ENCODE measurements around the gene GAS7.

GAS7 gene

GRCh38 chr17:10121971-10122707 is 76.3 kb downstream of the GAS7 start:
- no peak for ATAC-seq
- TF ChIP-seq ESRRG (CRISPR knock-in tag; IDR thresholded peaks at IDR 0.05) (no peak), TSHZ2 (CRISPR knock-in tag; IDR thresholded peaks at IDR 0.05) (no peak), TOX (CRISPR knock-in tag; IDR thresholded peaks at IDR 0.05; ENCODE audit: borderline replicate concordance) (no peak), TCF4 (CRISPR knock-in tag; IDR thresholded peaks at IDR 0.05; ENCODE audit: borderline replicate concordance) (no peak), PPARA (CRISPR knock-in tag; IDR thresholded peaks at IDR 0.05; ENCODE audit: borderline replicate concordance) (no peak), GLIS3 (CRISPR knock-in tag; IDR thresholded peaks at IDR 0.05) (no peak), ZNF565 (CRISPR knock-in tag; conservative IDR thresholded peaks at IDR 0.05; ENCODE audit: low read depth) (no peak), BACH2 (CRISPR knock-in tag; IDR thresholded peaks at IDR 0.05; ENCODE audit: borderline replicate concordance) (no peak), PATZ1 (CRISPR knock-in tag; IDR thresholded peaks at IDR 0.05; ENCODE audit: borderline replicate concordance) (no peak), OSR1 (CRISPR knock-in tag; IDR thresholded peaks at IDR 0.05) (no peak), CSDC2 (CRISPR knock-in tag; IDR thresholded peaks at IDR 0.05) (no peak), ARNTL (CRISPR knock-in tag; IDR thresholded peaks at IDR 0.05; ENCODE audit: borderline replicate concordance, low read depth) (no peak), ZFP3 (CRISPR knock-in tag; IDR thresholded peaks at IDR 0.05) (no peak)
- TF ChIP-seq, protein P1, sequence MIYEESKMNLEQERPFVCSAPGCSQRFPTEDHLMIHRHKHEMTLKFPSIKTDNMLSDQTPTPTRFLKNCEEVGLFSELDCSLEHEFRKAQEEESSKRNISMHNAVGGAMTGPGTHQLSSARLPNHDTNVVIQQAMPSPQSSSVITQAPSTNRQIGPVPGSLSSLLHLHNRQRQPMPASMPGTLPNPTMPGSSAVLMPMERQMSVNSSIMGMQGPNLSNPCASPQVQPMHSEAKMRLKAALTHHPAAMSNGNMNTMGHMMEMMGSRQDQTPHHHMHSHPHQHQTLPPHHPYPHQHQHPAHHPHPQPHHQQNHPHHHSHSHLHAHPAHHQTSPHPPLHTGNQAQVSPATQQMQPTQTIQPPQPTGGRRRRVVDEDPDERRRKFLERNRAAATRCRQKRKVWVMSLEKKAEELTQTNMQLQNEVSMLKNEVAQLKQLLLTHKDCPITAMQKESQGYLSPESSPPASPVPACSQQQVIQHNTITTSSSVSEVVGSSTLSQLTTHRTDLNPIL (CRISPR knock-in tag; IDR thresholded peaks at IDR 0.05; ENCODE audit: low read depth), result no peak
- TF ChIP-seq, protein P2, sequence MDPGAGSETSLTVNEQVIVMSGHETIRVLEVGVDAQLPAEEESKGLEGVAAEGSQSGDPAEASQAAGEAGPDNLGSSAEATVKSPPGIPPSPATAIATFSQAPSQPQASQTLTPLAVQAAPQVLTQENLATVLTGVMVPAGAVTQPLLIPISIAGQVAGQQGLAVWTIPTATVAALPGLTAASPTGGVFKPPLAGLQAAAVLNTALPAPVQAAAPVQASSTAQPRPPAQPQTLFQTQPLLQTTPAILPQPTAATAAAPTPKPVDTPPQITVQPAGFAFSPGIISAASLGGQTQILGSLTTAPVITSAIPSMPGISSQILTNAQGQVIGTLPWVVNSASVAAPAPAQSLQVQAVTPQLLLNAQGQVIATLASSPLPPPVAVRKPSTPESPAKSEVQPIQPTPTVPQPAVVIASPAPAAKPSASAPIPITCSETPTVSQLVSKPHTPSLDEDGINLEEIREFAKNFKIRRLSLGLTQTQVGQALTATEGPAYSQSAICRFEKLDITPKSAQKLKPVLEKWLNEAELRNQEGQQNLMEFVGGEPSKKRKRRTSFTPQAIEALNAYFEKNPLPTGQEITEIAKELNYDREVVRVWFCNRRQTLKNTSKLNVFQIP (CRISPR knock-in tag; IDR thresholded peaks at IDR 0.05; ENCODE audit: borderline replicate concordance, low read depth), result no peak

DNA sequence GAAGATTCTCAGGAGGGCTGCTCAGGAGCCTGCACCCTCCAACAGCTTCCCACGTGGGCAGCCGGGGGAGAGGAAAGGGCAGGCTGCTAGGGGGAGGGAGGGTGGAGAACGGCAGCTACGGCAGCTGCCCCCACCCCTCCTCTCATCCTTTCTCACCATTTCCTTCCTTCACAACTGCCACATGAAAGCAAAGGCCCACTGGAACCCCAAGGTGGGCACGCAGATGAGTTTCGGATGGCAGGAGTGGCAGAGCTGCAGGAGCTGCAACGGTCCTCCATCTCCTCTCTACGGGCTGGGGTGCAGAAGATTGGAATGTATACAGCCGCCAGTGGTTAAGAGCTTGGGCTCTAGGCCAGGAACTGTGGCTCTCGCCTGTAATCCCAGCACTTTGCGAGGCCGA is 77.7 kb downstream of the GAS7 start:
- no peak for ATAC-seq
- no peak for TF ChIP-seq ISL1 (CRISPR knock-in tag; IDR thresholded peaks at IDR 0.05)
- TF ChIP-seq ZC3H10 (CRISPR knock-in tag; IDR thresholded peaks at IDR 0.05), result no peak
- no peak for TF ChIP-seq CSDC2 (CRISPR knock-in tag; IDR thresholded peaks at IDR 0.05)

GRCh38 chr17:10120109-10120485 is 78.3 kb downstream of the GAS7 start:
- no peak for ATAC-seq
- no peak for TF ChIP-seq BACH2 (CRISPR knock-in tag; IDR thresholded peaks at IDR 0.05; ENCODE audit: borderline replicate concordance)

DNA sequence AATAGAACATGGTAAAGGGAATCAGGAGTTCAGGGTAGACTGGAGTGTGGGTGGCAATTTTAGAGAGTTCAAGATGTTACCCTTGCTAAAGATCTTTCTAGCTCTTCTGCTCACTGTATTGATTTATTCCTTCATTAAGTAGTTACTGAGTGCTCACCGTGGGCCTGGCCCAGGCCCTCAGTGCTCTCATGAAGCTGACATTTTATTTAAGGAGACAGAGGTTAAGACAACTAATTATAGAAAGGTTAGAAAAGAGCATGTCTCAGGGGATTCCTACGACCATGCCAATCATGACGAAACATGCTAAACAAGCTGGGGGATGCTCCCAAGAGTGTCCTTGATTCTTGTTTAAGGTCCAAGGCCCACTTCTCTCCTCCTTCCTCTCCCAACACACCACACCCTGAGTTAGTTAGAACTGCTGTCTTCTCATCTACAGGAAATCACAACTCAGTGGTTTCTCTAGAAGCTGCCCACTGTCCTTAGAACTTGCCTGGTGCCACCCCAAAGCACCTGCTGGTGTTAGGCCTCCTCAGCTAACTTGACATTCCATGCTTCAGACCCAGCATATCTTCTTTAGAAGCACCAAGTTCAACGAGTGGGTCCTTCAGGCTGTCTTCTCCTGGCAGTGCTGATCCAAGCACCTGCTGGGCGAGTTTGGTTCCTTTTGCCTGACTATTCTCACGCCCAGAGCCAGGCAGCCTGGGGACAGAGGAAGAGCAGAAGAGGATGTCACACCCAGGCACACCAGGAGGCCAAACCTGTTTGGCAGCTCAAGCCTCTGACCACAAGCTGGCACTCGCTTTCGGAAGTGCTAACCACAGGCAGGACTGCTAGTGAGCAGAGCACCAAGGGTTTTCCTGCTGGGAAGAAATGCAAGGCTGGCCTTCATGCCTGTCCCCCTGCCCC is 79.0 kb downstream of the GAS7 start:
- TF ChIP-seq PPARA (CRISPR knock-in tag; IDR thresholded peaks at IDR 0.05; ENCODE audit: borderline replicate concordance), result no peak
- no peak for TF ChIP-seq BACH2 (CRISPR knock-in tag; IDR thresholded peaks at IDR 0.05; ENCODE audit: borderline replicate concordance)
- TF ChIP-seq SNAI2 (CRISPR knock-in tag; IDR thresholded peaks at IDR 0.05), result no peak
- TF ChIP-seq ZNF70 (CRISPR knock-in tag; IDR thresholded peaks at IDR 0.05), result no peak
- TF ChIP-seq ISL1 (CRISPR knock-in tag; IDR thresholded peaks at IDR 0.05), result no peak
- TF ChIP-seq ZFP30 (CRISPR knock-in tag; IDR thresholded peaks at IDR 0.05), result no peak
- TF ChIP-seq TSHZ2 (CRISPR knock-in tag; IDR thresholded peaks at IDR 0.05), result no peak
- TF ChIP-seq CSDC2 (CRISPR knock-in tag; IDR thresholded peaks at IDR 0.05), result no peak
- TF ChIP-seq RARB (CRISPR knock-in tag; IDR thresholded peaks at IDR 0.05), result no peak
- no peak for TF ChIP-seq ZC3H10 (CRISPR knock-in tag; IDR thresholded peaks at IDR 0.05)
- TF ChIP-seq TOX (CRISPR knock-in tag; IDR thresholded peaks at IDR 0.05; ENCODE audit: borderline replicate concordance), result no peak
- TF ChIP-seq ESRRG (CRISPR knock-in tag; IDR thresholded peaks at IDR 0.05), result no peak
- no peak for TF ChIP-seq ZNF8 (CRISPR knock-in tag; IDR thresholded peaks at IDR 0.05)
- TF ChIP-seq TCF4 (CRISPR knock-in tag; IDR thresholded peaks at IDR 0.05; ENCODE audit: borderline replicate concordance), result no peak
- ATAC-seq, result no peak
